Measurements from ENCODE around the gene TMEM108. TPM values are rescaled to one million over a fixed set of nuclear protein-coding genes. Genes with fewer than 3 reads are reported as not detected.

Gene TMEM108
- total RNA-seq, 6 experiments from 2014 or later, result not detected

DNA sequence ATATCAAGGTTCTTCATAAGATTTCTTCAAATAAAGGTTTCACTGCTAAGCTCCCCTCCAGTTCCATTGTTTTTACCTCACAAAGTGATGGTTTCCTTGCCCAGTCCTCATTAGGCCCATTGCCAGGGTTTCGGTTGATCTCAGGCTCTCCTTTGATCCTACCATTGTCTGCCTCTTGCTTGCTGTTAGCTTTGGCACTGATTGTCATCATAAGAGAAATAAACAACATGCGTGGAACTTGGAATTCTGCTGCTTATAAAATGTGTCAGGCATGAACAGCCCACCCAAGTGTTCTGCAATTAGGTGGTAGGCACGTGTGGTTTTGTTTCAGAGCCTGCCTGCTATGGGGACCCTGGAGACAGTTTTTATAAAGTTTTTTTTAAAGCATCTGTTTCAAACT is 254.1 kb downstream of the TMEM108 start:
- no peaks in the 10 kb centered on the region; the same call in 1 of the 2 replicates for H3K27me3 Mint-ChIP-seq (ENCODE audit: insufficient read depth)

DNA sequence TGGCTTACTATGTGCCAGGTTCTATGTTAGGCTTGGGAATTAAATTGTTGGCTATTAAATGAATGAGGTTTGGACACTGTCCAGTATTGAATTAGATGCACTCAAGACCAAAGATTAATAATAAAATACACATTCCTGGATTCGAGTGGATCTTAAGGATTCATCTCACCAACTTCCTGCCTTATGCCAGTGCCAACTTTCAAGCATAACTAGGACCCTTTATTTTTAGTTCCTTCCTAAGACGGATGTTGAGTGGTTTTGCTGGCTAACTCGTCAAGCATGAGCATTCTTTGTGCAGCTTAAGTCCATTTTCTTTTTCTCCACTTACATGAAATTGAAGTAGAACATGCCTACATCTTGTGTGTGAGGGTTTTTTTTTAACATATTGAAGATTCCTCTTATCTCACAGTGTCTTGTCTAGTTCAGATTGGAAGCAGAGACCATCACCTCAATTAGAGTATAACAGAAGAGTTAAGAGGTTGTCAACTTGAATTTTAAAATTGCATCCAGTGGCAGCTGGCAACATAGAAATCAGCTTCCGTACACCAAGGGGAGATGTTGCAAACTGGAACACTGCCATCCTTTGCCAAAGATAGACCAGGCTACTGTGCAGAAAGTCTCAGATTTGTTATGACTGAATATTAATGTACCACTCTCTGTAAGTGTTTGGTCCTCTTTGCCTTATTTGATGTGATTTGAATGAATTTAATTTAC is 255.4 kb downstream of the TMEM108 start:
- Mint-ChIP-seq H3K36me3 (ENCODE audit: low read depth) (no peaks in the 10 kb centered on the region), H3K4me3 (no peak overlapping the region), H3K27ac (peak overlapping the region; percentile 34; the same call in 1 of the 2 replicates), H3K9me3 (no peaks in the 10 kb centered on the region), H3K27me3 (ENCODE audit: insufficient read depth) (no peaks in the 10 kb centered on the region; the same call in 1 of the 2 replicates), H3K4me1 (ENCODE audit: low read depth) (peaks cover 45% of the 10 kb centered on the region)
- TF ChIP-seq, protein P1, sequence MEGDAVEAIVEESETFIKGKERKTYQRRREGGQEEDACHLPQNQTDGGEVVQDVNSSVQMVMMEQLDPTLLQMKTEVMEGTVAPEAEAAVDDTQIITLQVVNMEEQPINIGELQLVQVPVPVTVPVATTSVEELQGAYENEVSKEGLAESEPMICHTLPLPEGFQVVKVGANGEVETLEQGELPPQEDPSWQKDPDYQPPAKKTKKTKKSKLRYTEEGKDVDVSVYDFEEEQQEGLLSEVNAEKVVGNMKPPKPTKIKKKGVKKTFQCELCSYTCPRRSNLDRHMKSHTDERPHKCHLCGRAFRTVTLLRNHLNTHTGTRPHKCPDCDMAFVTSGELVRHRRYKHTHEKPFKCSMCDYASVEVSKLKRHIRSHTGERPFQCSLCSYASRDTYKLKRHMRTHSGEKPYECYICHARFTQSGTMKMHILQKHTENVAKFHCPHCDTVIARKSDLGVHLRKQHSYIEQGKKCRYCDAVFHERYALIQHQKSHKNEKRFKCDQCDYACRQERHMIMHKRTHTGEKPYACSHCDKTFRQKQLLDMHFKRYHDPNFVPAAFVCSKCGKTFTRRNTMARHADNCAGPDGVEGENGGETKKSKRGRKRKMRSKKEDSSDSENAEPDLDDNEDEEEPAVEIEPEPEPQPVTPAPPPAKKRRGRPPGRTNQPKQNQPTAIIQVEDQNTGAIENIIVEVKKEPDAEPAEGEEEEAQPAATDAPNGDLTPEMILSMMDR (IDR thresholded peaks at IDR 0.05), result no peak
- DNase-seq, result no peak

More for the DNA sequence above, 254.1 kb downstream of the TMEM108 start:
- H3K36me3 Mint-ChIP-seq (ENCODE audit: low read depth), result no peaks in the 10 kb centered on the region
- H3K4me3 Mint-ChIP-seq, result no peak overlapping the region
- DNase-seq, result no peak
- TF ChIP-seq, protein P1 (IDR thresholded peaks at IDR 0.05), result no peak
- H3K4me1 Mint-ChIP-seq (ENCODE audit: low read depth), result peaks cover 45% of the 10 kb centered on the region
- H3K27ac Mint-ChIP-seq, result no peak overlapping the region
- no peaks in the 10 kb centered on the region for H3K9me3 Mint-ChIP-seq

DNA sequence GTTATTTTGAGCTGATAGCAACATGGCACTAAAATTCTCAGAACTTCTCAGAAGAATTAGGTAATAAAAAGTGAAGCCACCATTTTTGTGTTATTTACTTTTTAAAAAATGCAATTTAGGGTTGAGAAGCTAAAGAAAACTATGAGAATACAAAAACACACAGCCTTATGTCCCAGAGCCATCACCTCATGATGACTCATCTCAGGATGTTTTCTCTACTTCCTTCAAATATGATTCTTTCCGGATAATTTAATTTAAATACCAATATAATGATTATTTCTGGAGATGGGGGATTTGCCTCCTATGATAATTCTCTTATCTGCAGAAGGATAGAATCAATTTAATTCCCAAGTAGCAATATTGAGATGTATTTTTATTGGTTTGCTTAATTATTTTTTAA is 256.1 kb downstream of the TMEM108 start:
- Mint-ChIP-seq H3K4me1 (ENCODE audit: low read depth) (peaks cover 45% of the 10 kb centered on the region), H3K27me3 (ENCODE audit: insufficient read depth) (no peaks in the 10 kb centered on the region; the same call in 1 of the 2 replicates), H3K4me3 (no peak overlapping the region), H3K36me3 (ENCODE audit: low read depth) (no peaks in the 10 kb centered on the region), H3K27ac (no peak overlapping the region), H3K9me3 (no peaks in the 10 kb centered on the region)
- no peak for DNase-seq
- TF ChIP-seq, protein P1 (IDR thresholded peaks at IDR 0.05), result no peak

DNA sequence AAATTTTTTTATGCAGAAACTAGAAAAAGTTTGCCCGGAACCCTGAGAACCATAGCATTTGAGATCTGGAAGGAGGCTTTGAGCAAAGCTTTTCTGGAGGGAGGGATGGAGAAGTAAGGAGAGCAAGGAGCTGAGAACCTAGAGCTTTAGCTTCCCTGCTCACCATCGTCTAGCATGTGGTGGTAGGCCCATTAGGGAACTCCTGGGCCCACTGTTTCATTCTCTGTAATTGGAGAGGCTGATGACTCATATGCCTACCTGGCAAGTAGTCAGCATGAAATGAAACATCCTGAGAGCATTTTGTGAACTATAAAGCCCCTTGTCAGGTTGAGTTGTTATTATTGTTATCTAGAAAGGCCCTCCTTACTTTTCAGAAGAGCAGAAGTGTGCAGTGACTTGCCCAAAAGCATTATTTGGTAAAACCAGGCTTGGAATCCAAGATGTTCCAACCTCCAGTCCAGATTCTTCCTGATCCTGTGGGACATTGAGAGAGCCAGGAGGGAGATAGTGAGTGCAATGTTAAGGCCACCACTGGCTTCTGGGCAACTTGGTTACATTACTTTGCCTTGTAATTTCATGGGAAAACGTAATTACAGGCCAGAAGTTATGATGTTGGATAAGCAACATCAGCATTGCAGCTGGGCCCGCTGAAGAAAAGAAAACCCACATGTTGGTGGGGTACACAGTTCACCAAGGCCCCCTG is 257.2 kb downstream of the TMEM108 start:
- peak overlapping the region; percentile 79 for H3K27ac Mint-ChIP-seq
- peak; percentile 40 for DNase-seq
- no peaks in the 10 kb centered on the region; the same call in 1 of the 2 replicates for H3K9me3 Mint-ChIP-seq
- no peaks in the 10 kb centered on the region for H3K36me3 Mint-ChIP-seq (ENCODE audit: low read depth)
- peaks cover 49% of the 10 kb centered on the region for H3K4me1 Mint-ChIP-seq (ENCODE audit: low read depth)
- H3K4me3 Mint-ChIP-seq, result no peak overlapping the region; the same call in 1 of the 2 replicates
- TF ChIP-seq, protein P1 (IDR thresholded peaks at IDR 0.05), result no peak
- no peaks in the 10 kb centered on the region; the same call in 1 of the 2 replicates for H3K27me3 Mint-ChIP-seq (ENCODE audit: insufficient read depth)

DNA sequence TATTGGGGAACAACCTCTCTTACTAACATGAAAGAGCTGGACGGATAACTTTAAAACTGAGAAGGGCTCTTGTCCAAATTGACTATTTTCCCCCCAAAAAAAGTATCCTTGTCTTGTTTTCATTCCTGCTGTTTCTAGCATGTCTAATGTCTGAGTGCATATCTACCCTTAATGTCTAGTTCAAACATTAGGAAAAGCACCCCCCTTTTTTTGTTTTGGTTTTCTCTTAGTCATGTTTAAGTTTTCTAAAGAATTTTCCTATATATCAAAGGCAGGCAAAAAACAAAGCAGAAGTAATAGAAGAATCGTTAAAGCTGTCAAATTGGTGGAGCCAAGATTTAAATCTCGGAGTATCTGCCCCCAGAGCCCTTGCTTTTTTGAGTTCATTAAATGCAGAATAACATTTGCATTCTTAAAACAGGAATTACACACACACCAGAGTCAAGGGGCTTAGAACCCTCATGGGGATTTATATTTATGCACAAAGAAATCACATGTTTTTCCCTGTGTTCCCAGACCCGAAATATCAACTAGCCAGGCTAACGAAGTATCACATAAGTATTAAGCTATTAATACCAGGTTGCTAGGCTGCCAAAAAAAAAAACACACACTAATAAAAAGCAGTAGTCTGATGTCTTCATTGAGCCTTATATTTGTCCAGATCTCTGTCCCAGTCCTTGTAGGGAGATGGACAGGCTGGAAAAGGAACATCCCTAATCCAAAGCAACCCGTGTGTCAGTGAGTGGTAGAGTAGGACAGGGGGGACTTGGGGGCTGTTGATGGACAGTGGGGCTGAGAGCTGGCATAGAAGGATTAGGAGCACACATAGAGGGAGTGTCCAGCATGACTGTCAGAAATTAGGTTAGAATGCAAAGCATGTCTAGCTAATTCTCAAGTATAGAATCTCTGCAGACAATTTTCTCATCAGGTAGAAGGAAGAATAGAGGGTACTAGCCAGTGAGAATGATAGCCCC is 258.0 kb downstream of the TMEM108 start:
- H3K27ac Mint-ChIP-seq, result peak overlapping the region; percentile 79

More for the DNA sequence above, 258.0 kb downstream of the TMEM108 start:
- Mint-ChIP-seq H3K36me3 (ENCODE audit: low read depth) (no peaks in the 10 kb centered on the region), H3K4me1 (ENCODE audit: low read depth) (peaks cover 58% of the 10 kb centered on the region), H3K9me3 (no peaks in the 10 kb centered on the region; the same call in 1 of the 2 replicates), H3K27me3 (ENCODE audit: insufficient read depth) (no peaks in the 10 kb centered on the region; the same call in 1 of the 2 replicates), H3K4me3 (no peak overlapping the region; the same call in 1 of the 2 replicates)
- DNase-seq, result no peak
- TF ChIP-seq, protein P1 (IDR thresholded peaks at IDR 0.05), result no peak

Measured in HFFc6 (cell line).